ENCODE measurements around the gene CACNA1F. TPM values are rescaled to one million over a fixed set of nuclear protein-coding genes. Genes with fewer than 3 reads are reported as not detected.

The CACNA1F gene
- total and polyA plus RNA-seq, 2 experiments from 2014 or later, result 0.02 to 0.45 TPM

- Histone ChIP-seq H3K36me3 (no peaks in the 10 kb centered on the region), H3K4me1 (ENCODE audit: low read depth) (no peaks in the 10 kb centered on the region), H3K4me3 (no peak overlapping the region), H3K9me3 (ENCODE audit: low read depth) (no peaks in the 10 kb centered on the region), H3K27me3 (no peaks in the 10 kb centered on the region), H3K27ac (no peak overlapping the region)
- no peak for DNase-seq (ENCODE audit: low read depth in 1 of 2, low spot score in 1 of 2)
- TF ChIP-seq CTCF (IDR thresholded peaks at IDR 0.05; ENCODE audit: low read depth, low read length), result no peak
Measured at GRCh38 chrX:49263631-49264030, 30.5 kb upstream of the CACNA1F start.

GRCh38 chrX:49262603-49263002 is 29.5 kb upstream of the CACNA1F start:
- Histone ChIP-seq H3K4me3 (no peak overlapping the region), H3K27me3 (no peaks in the 10 kb centered on the region), H3K27ac (no peak overlapping the region), H3K4me1 (ENCODE audit: low read depth) (no peaks in the 10 kb centered on the region), H3K36me3 (no peaks in the 10 kb centered on the region), H3K9me3 (ENCODE audit: low read depth) (no peaks in the 10 kb centered on the region)
- DNase-seq (ENCODE audit: low read depth in 1 of 2, low spot score in 1 of 2), result no peak
- TF ChIP-seq CTCF (IDR thresholded peaks at IDR 0.05; ENCODE audit: low read depth, low read length), result no peak

GRCh38 chrX:49260221-49260985 is 27.3 kb upstream of the CACNA1F start:
- Histone ChIP-seq H3K4me3 (no peak overlapping the region), H3K36me3 (no peaks in the 10 kb centered on the region), H3K9me3 (ENCODE audit: low read depth) (no peaks in the 10 kb centered on the region), H3K27me3 (no peaks in the 10 kb centered on the region), H3K4me1 (ENCODE audit: low read depth) (no peaks in the 10 kb centered on the region), H3K27ac (no peak overlapping the region)
- no peak for DNase-seq (ENCODE audit: low read depth in 1 of 2, low spot score in 1 of 2)
- TF ChIP-seq CTCF (IDR thresholded peaks at IDR 0.05; ENCODE audit: low read depth, low read length), result no peak

GRCh38 chrX:49258749-49259124 is 25.6 kb upstream of the CACNA1F start:
- no peak overlapping the region for H3K27ac ChIP-seq
- no peaks in the 10 kb centered on the region for H3K4me1 ChIP-seq (ENCODE audit: low read depth)
- no peak overlapping the region for H3K4me3 ChIP-seq
- no peak for DNase-seq (ENCODE audit: low read depth in 1 of 2, low spot score in 1 of 2)
- H3K9me3 ChIP-seq (ENCODE audit: low read depth), result no peaks in the 10 kb centered on the region
- TF ChIP-seq CTCF (IDR thresholded peaks at IDR 0.05; ENCODE audit: low read depth, low read length), result no peak
- no peaks in the 10 kb centered on the region for H3K27me3 ChIP-seq
- H3K36me3 ChIP-seq, result no peaks in the 10 kb centered on the region

- no peaks in the 10 kb centered on the region for H3K9me3 ChIP-seq (ENCODE audit: low read depth)
- no peak overlapping the region for H3K4me3 ChIP-seq
- H3K27ac ChIP-seq, result no peak overlapping the region
- no peak for TF ChIP-seq CTCF (IDR thresholded peaks at IDR 0.05; ENCODE audit: low read depth, low read length)
- DNase-seq (ENCODE audit: low read depth in 1 of 2, low spot score in 1 of 2), result no peak
- no peaks in the 10 kb centered on the region for H3K27me3 ChIP-seq
- H3K36me3 ChIP-seq, result no peaks in the 10 kb centered on the region
- H3K4me1 ChIP-seq (ENCODE audit: low read depth), result no peaks in the 10 kb centered on the region
Measured at GRCh38 chrX:49257846-49258748, 25.0 kb upstream of the CACNA1F start.
